ENCODE measurements around the gene ZNF672.
"Not testable (repeated sequence)": the region's sequence is repeated elsewhere in the genome, so short reads cannot be mapped to it uniquely, and the experiment has no call there.

ZNF672 gene

GRCh38 chr1:248825909-248826760, 11.9 kb upstream of the ZNF672 start, which contains the start of gene SH3BP5L:
Gene SH3BP5L, minus strand, starts transcription at chr1:248825915. Its CDS starts 980 bp downstream, at chr1:248824935.
- H3K4me3 ChIP-seq (ENCODE audit: low read depth, low read length) = peak within 1 kb of the TSS; percentile 77
- TF ChIP-seq MAX (IDR thresholded peaks at IDR 0.05; ENCODE audit: low read depth, low read length) (no peak; the same call in 1 of the 2 replicates), POLR2A (IDR thresholded peaks at IDR 0.05; ENCODE audit: extremely low read depth, insufficient read length) (peak; percentile 81), CTCF (IDR thresholded peaks at IDR 0.05; ENCODE audit: low read depth, low read length) (peak; percentile 72), MYC (IDR thresholded peaks at IDR 0.05; ENCODE audit: low read depth, low read length) (peak; percentile 61)
- DNase-seq (ENCODE audit: low read depth) = peak; percentile 96

DNA sequence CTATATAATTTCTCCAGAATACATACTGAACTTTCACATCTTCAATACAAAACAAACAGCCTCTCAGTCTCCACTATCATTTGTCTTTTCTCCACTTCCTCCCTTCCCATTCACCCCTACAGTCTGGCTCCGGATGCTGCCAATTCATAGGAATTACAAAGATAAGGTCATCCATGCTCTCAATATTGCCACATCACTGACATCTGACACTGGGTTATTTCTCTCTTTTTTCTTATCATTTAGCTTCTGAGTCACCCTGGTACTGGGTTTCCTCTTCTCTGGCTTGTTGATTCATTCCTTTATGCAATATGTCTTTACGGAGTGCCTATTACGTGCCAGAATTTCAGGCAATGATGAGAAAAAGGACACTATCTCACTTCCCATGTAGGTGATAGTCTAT, 9.2 kb upstream of the ZNF672 start:
- no peak overlapping the region for H3K4me3 ChIP-seq (ENCODE audit: low read depth, low read length)
- peak; percentile 86 for DNase-seq (ENCODE audit: low read depth)

DNA sequence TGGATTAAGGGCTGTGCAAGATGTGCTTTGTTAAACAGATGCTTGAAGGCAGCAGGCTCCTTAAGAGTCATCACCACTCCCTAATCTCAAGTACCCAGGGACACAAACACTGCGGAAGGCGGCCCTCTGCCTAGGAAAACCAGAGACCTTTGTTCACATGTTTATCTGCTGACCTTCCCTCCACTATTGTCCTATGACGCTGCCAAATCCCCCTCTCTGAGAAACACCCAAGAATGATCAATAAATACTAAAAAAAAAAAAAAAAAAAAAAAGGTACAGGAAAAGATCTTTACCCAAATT, 7.4 kb upstream of the ZNF672 start:
- not testable (repeated sequence) for H3K4me3 ChIP-seq (ENCODE audit: low read depth, low read length); DNase-seq (ENCODE audit: low read depth)

More for the DNA sequence above, 9.2 kb upstream of the ZNF672 start:
- TF ChIP-seq POLR2A (IDR thresholded peaks at IDR 0.05; ENCODE audit: extremely low read depth, insufficient read length) (no peak), MAX (IDR thresholded peaks at IDR 0.05; ENCODE audit: low read depth, low read length) (no peak), CTCF (IDR thresholded peaks at IDR 0.05; ENCODE audit: low read depth, low read length) (no peak), MYC (IDR thresholded peaks at IDR 0.05; ENCODE audit: low read depth, low read length) (no peak)

DNA sequence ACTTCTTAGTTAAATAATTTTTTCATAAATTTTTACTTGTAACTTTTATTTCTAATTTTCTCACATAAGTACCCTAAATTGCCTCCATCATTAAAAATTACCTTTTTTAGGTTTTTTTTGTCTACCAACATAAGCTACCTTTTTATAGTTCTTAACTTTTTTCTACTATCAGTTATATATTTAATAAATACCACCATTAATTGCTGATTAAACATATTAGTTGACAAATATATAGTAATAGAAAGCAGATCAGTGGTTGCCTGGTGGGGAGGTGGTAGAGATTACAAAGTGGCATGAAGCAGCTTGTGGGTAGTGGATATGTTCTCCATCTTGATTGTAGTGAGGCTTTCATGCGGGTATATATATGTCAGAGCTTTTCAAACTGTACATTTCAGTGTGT, 6.2 kb upstream of the ZNF672 start:
- TF ChIP-seq MAX (IDR thresholded peaks at IDR 0.05; ENCODE audit: low read depth, low read length) (no peak), POLR2A (IDR thresholded peaks at IDR 0.05; ENCODE audit: extremely low read depth, insufficient read length) (no peak), CTCF (IDR thresholded peaks at IDR 0.05; ENCODE audit: low read depth, low read length) (no peak), MYC (IDR thresholded peaks at IDR 0.05; ENCODE audit: low read depth, low read length) (no peak)
- no peak for DNase-seq (ENCODE audit: low read depth)
- no peak overlapping the region for H3K4me3 ChIP-seq (ENCODE audit: low read depth, low read length)

DNA sequence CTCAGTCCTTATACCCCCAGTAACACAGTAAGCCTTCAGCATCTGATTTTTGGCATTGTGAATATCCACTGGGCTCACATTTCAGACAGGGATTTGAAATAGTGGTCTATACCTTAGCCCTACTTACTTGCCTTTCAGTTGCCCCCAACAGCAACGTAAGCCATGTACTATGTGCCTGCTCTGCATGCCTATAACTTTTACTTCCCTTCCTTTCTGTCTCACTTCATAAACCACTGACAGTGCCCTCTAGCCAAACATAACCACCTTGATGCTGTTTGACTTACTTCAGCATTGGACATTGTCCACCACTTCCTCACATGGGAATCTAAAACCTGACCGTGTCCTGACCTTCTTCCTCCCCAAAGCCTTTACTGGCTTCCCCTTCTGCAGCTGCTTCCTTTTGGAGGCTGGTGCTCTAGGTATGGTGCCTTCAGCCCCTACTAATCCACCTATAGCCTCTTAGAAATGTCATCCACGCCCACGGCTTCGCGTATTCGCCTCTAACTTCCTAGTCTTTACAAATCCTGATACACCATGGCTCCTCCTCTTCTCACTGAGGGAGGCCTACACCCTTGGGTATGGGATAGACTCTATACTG, 3.6 kb upstream of the ZNF672 start:
- TF ChIP-seq CTCF (IDR thresholded peaks at IDR 0.05; ENCODE audit: low read depth, low read length) (no peak), MAX (IDR thresholded peaks at IDR 0.05; ENCODE audit: low read depth, low read length) (peak; percentile 34; the same call in 1 of the 2 replicates), POLR2A (IDR thresholded peaks at IDR 0.05; ENCODE audit: extremely low read depth, insufficient read length) (no peak), MYC (IDR thresholded peaks at IDR 0.05; ENCODE audit: low read depth, low read length) (peak; percentile 15; the same call in 1 of the 2 replicates)
- DNase-seq (ENCODE audit: low read depth) = peak; percentile 48
- no peak overlapping the region for H3K4me3 ChIP-seq (ENCODE audit: low read depth, low read length)

DNA sequence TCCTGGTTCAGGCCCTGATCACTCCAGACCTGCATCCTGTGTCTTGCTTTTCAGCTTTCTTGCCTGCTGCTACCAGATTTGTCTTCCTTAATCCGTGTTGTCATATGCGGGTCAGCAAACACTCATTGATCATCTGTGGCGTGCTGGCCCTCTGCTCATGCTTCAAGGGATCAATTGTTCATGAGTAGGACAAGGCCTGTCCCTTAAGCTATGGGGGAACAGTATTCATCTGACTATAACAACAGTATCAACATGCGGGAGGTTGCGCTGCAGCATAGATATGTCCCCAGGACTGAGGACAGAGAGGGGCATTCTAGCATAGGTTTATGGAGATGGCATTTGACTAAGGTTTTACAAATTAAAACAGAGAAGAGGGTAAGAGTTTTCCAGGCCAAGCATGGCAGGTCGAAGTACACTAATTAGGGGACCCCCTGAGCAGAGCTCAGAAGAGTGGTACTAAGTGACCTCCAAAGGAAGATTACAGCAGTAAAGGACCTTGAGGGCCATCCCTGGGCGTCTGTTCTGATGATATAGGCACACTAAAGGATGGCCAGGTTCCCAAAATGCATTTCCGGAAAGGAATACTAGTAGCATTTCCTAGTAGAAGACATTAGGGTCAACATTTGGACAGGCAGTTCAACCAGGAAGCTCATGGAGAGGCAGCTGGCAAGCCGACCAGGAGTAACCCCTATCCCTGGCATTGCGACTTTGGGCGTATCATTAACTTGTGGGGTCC, 811 bp upstream of the ZNF672 start:
- DNase-seq (ENCODE audit: low read depth) = no peak
- H3K4me3 ChIP-seq (ENCODE audit: low read depth, low read length) = peak overlapping the region; percentile 70
- TF ChIP-seq MAX (IDR thresholded peaks at IDR 0.05; ENCODE audit: low read depth, low read length) (no peak), MYC (IDR thresholded peaks at IDR 0.05; ENCODE audit: low read depth, low read length) (no peak), CTCF (IDR thresholded peaks at IDR 0.05; ENCODE audit: low read depth, low read length) (no peak), POLR2A (IDR thresholded peaks at IDR 0.05; ENCODE audit: extremely low read depth, insufficient read length) (no peak)
